Measurements from ENCODE around the gene CLEC3B.

CLEC3B gene

DNA sequence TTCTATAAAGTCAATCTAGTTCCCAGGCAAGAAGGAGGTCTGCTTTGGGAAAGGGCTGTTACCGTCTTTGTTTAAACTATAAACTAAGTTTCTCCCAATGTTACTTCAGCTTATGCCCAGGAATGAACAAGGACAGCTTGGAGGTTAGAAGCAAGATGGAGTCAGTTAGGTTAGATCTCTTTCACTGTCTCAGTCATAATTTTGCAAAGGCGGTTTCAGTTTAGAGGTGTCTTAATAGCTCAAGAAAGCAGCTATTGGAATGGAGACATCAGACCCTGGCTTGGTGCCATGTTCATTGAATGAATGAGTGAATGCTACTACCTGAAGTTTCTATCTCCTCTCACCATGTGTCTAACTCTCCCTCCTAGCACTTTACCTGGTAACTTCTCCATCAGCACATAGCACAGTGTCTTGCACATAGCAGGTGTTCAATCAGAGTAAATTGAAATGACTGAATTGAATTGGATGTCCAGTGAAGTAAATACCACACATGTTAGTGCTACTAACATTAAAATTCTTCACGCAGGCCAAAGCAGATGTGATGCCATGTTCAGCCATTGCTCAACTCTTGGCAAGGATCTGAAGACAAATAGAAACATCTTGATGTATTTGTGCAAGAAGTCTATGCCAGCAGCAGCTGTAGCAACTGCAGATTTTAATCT is 28.2 kb downstream of the CLEC3B start:
- Histone ChIP-seq H3K4me3 (ENCODE audit: low read depth, low read length) (no peak overlapping the region), H3K36me3 (no peaks in the 10 kb centered on the region), H3K9me3 (ENCODE audit: severe bottlenecking) (no peaks in the 10 kb centered on the region), H3K27ac (no peak overlapping the region), H3K27me3 (ENCODE audit: insufficient read depth, low read depth, severe bottlenecking) (no peaks in the 10 kb centered on the region)
- no peak for DNase-seq
- TF ChIP-seq, protein P1, sequence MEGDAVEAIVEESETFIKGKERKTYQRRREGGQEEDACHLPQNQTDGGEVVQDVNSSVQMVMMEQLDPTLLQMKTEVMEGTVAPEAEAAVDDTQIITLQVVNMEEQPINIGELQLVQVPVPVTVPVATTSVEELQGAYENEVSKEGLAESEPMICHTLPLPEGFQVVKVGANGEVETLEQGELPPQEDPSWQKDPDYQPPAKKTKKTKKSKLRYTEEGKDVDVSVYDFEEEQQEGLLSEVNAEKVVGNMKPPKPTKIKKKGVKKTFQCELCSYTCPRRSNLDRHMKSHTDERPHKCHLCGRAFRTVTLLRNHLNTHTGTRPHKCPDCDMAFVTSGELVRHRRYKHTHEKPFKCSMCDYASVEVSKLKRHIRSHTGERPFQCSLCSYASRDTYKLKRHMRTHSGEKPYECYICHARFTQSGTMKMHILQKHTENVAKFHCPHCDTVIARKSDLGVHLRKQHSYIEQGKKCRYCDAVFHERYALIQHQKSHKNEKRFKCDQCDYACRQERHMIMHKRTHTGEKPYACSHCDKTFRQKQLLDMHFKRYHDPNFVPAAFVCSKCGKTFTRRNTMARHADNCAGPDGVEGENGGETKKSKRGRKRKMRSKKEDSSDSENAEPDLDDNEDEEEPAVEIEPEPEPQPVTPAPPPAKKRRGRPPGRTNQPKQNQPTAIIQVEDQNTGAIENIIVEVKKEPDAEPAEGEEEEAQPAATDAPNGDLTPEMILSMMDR (IDR thresholded peaks at IDR 0.05; ENCODE audit: low read depth, low read length): no peak

DNA sequence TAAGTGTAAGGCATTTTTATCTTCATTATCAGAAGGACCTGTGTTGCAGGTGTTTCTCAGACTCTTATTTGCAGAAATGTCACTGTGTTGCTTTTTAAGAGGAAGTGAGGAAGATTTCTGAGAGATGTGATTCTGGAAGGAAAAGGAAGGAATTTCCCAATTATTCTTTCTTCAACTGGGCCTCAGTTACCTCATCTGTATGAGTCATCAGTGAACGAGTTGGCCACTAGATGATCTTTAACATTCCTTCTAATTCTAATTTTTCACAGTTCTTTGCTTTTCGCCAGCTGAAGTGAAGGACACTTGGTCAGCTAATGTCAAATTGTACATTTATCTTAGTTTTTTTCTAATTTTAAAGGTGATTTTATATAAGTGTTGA is 28.9 kb downstream of the CLEC3B start:
- H3K27ac ChIP-seq: no peak overlapping the region
- DNase-seq: no peak
- TF ChIP-seq, protein P1 (IDR thresholded peaks at IDR 0.05; ENCODE audit: low read depth, low read length): no peak
- no peak overlapping the region for H3K4me3 ChIP-seq (ENCODE audit: low read depth, low read length)
- H3K36me3 ChIP-seq: no peaks in the 10 kb centered on the region
- no peaks in the 10 kb centered on the region for H3K9me3 ChIP-seq (ENCODE audit: severe bottlenecking)
- no peaks in the 10 kb centered on the region for H3K27me3 ChIP-seq (ENCODE audit: insufficient read depth, low read depth, severe bottlenecking)

DNA sequence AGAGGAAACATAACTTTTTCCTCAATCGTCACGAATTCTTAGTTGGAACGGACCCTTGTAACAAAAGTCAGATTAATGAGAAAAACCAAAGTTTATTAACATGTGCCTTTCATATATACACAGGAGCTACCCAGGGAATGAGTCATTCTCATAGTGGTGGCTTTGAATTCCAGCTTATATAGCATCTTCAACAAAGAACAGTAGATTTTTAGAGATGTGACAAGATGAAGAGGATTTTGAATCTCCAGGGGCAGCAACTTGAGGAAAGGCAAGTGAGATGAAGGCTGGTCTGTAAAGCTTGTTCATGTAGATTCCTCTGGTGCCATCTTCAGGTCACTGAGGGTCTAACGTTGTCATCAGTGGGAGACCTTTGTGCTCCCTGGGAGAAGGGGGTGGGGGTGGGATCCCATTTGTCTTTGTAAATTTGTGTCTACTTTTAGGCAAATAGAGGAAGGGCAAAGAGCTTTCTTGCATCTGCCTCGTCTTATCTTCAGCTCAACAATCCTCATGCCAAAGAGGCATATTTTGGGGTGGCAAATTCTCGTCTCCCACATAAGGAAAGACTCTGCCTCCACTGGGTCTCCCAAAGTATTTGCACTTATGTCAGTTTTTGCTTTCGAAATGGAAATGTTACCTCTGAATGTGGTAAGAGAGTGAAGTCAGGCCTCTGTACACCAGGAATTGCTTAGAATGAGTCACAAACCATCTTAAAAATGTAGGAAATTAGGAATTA is 29.5 kb downstream of the CLEC3B start:
- H3K36me3 ChIP-seq: no peaks in the 10 kb centered on the region
- TF ChIP-seq, protein P1 (IDR thresholded peaks at IDR 0.05; ENCODE audit: low read depth, low read length): peak; percentile 66
- no peak overlapping the region for H3K27ac ChIP-seq
- no peak overlapping the region for H3K4me3 ChIP-seq (ENCODE audit: low read depth, low read length)
- no peaks in the 10 kb centered on the region for H3K27me3 ChIP-seq (ENCODE audit: insufficient read depth, low read depth, severe bottlenecking)
- DNase-seq: peak; percentile 60
- no peaks in the 10 kb centered on the region for H3K9me3 ChIP-seq (ENCODE audit: severe bottlenecking)

DNA sequence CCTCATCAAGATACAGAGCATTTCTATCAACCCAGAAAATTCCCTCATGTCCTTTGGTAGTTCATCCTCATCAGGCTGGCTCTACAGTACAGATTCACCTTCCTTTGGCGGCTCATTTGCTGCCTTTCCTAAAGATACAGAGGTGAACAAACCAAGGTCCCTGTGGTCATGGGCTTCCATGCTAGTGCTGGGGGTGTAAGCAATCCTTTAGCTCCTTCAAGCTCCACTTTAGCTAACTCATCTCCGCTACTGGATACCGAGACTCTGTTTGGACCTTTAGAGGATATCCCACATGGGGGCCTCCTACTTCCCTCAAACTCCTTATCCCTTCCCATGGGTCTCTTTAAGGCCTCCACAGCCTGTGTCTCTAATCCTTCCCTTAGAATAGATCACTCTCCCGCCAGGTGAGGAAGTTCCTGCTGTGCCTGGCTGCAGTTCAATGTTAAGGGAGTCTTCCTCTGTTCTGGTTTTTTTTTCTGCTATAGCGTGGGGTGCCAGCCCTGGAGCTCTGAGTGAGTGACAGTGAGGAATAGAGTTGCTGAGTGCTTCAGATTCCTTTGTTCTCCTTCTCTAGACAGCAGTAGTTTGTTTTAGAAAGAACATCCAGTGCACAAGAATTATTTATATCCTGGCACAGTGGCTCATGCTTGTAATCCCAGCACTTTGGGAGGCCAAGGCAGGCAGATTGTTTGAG is 30.7 kb downstream of the CLEC3B start:
- no peaks in the 10 kb centered on the region for H3K9me3 ChIP-seq (ENCODE audit: severe bottlenecking)
- H3K27ac ChIP-seq: no peak overlapping the region
- no peaks in the 10 kb centered on the region for H3K36me3 ChIP-seq
- no peak overlapping the region for H3K4me3 ChIP-seq (ENCODE audit: low read depth, low read length)
- H3K27me3 ChIP-seq (ENCODE audit: insufficient read depth, low read depth, severe bottlenecking): no peaks in the 10 kb centered on the region
- TF ChIP-seq, protein P1 (IDR thresholded peaks at IDR 0.05; ENCODE audit: low read depth, low read length): no peak
- DNase-seq: no peak

DNA sequence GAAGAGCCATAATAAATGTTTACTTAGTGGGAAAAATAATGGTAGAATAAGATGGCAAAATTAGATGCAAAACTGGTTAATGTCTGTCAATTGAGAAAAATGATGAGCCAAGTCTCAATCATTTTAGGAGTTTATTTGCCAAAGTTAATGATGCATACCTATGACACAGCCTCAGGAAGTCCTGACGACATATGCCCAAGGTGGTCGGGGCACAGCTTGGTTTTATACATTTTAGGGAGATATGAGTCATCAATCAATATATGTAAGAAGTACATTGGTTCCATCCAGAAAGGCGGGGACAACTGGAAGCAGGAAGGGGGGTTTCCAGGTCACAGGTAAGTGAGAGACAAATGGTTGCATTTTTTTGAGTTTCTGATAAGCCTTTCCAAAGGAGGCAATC is 31.5 kb downstream of the CLEC3B start:
- no peaks in the 10 kb centered on the region for H3K27me3 ChIP-seq (ENCODE audit: insufficient read depth, low read depth, severe bottlenecking)
- no peaks in the 10 kb centered on the region for H3K9me3 ChIP-seq (ENCODE audit: severe bottlenecking)
- TF ChIP-seq, protein P1 (IDR thresholded peaks at IDR 0.05; ENCODE audit: low read depth, low read length): no peak
- no peak overlapping the region for H3K4me3 ChIP-seq (ENCODE audit: low read depth, low read length)
- no peak overlapping the region for H3K27ac ChIP-seq
- no peak for DNase-seq
- no peaks in the 10 kb centered on the region for H3K36me3 ChIP-seq

All from WERI-Rb-1 (cell line).